NCI-H345 treated with DMSO at 0.1 percent for 48 hours (cell line): ENCODE data around the gene FGD2.
"Not testable (repeated sequence)": the region's sequence is repeated elsewhere in the genome, so short reads cannot be mapped to it uniquely, and the experiment has no call there.

Source experiments
- DNase-seq: peaks from one replicate; lab custom pipeline; 2025; ENCODE audit not compliant: unreplicated experiment; lab: John Stamatoyannopoulos, UW

The FGD2 gene

GRCh38 chr6:37057128-37057471 is 51.6 kb downstream of the FGD2 start:
- no peak for DNase-seq

GRCh38 chr6:37057678-37058077 is 52.2 kb downstream of the FGD2 start:
- no peak for DNase-seq

DNA sequence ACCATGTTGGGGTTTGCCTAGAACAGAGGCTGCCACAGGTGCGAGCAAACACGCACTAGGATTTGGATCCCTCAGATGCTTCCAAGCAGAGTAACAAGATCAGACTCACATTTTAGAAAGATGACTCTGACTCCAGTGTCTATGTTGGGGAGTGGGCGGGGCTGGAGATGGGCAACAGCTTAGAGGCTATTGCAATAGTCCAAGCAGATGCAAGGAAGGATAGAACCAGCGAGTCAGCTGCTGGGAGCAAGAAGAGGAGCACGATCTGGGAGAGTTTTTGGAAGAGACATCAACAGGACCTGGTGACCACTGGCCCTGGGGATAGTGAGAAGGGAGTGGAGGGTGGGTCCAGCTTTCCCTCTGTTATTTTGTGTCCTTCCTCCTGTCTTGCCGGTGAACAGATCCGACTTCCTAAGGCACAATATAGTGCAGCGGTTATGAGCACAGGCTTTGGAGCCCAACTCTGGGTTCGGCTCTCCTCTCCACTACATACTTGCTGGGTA is 52.7 kb downstream of the FGD2 start:
- DNase-seq = no peak

GRCh38 chr6:37058984-37059343 is 53.5 kb downstream of the FGD2 start:
- not testable (repeated sequence) for DNase-seq

DNA sequence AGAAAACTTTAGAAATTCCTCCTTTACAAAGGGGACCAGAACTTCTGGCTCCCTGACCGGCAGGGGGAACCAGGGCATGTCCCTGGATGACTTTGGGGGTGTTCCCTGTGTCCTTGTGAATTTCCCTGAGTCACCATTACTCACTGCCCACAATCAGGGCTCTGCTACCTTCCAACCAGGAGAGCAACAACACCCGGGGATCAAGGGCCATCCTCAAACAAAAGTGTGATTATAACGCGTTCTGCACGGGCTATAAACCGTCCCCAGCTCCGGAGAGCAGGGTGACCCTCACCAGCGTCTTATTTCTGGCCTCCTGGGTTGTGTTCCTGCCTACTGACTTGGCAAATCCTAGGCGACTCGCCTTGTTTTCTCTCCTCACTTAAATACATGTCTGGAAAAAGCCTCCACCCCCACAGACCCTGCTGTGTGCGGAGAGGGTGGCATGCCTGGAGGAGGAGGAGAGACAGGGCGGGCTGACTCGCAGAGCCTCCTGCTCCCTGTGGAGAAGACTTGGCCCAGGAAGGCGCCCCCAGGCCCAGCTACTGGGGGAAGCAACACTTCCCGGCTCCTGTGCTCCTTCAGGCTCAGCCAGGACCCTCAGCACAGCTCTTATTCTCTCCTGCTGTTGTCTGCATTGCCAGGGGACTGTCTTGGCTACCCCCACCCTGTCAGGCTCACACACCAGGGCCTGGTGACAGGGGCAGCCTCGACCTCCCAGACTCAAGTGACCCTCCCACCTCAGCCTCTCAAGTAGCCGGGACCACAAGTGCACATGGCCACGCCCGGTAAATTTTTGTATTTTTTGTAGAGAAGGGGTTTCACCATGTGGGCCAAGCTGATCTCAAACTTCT is 54.1 kb downstream of the FGD2 start:
- DNase-seq = no peak

GRCh38 chr6:37060195-37060559 is 54.7 kb downstream of the FGD2 start:
- no peak for DNase-seq

DNA sequence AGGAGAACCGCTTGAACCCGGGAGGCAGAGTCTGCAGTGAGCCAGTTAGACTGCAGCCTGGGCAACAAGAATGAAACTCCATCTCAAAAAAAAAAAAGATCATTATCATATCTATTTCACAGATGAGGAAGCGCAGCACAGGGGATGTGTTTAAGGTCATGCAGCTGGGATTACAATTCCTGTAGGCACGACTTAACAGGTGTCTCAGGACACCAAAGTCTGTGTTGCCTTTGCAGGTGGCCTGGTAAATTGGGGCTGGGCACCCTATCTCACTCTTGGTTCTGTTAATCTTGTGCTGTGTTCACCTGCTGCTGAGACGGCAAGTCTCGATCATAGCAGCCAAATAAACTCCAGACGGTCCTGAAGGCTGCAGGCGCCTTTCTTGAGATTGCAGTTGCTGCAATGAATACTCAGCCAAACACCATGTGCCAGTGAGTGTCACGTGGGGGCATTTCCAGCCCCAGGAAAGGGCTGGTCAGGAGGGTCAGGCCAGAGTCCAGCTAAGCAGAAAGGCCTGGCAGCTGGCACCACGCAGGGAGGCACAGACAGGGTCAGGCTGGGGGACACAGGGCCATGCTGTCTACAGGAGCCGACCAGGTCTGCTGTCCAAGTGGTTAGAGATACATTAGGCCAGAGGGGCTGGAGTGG is 55.8 kb downstream of the FGD2 start:
- no peak for DNase-seq

DNA sequence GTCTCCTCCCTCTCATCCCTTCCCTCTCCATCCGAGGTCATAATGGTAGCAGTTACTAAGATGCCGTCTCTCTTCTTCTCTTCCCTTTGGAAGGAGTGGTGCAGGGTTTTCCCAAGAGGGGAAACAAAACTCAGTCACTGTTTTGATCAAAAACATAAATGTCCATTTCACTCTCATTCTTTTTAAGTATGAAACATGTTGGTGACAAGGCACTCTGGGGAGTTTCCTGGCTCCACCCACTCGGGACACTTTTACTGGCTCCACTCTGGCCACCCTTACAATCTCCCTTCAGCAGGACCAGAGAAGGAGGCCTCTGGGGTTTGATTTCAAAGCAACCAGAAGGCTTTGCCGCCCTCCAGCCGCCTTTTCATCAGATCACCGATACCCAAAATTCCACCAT is 57.0 kb downstream of the FGD2 start:
- DNase-seq = no peak

DNA sequence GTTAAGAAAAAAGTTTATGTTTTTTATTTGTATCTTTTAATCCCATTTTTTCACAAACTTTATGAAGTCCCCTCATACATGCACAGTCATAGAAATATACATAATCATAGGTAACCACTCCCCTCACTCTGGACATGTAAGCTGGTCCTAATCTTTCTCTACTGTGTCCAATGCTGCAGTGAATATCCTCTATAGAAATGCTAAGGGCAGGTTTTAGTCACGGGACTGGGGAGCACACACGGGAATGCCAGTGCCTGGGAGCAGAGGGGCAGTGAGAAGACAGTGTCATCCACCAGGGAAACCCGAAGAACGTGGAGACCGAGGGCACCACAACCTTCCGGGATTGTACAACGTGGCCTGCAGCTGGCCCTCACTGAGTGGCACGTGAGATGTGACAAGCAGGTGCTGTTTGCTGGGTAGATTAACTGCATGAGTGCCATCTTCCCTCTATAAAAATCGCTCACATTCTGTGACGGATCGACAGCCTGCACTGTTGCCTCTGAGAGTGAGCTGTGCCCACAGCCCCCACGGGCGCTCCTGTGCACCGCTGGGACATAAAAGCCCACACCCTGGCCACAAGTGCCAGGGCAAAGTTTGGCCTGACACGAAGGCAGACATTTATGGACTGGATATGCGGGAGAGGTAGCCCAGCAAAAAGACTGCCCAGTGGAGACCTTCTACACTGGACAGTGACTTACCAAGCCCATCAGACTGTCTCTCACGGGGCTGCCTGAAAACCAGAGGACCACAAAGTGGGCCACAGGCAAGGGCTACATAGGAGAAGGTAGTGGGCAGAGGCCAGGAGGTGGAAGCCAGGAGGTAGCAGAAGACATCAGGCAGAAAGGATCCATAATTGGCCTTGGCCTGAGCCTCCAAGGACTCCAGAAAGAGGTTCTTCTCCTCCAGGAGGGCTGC is 63.2 kb downstream of the FGD2 start:
- DNase-seq = no peak

DNA sequence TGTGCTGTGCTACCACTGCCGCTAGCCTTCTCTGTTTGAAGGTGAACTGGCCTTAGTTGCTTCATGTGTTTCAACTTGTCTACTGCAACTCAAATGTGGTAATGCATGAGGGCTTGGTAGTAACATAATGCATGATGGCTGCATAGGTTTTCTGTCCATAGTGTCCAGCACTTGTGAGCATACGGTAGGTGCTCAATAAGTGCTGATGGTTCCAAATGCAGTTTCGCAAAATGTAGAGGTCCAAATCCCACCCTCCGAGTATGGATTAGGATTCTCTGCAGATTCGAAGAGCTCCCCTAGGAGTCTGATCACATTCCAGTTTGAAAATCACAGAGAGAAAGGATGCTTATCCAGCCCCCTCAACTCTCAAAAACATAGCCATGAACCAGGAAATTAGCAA is 64.2 kb downstream of the FGD2 start:
- DNase-seq = no peak

- no peak for DNase-seq
Observed at GRCh38 chr6:37072526-37072925, 67.1 kb downstream of the FGD2 start.

GRCh38 chr6:37074053-37074827 is 68.8 kb downstream of the FGD2 start:
- no peak for DNase-seq

DNA sequence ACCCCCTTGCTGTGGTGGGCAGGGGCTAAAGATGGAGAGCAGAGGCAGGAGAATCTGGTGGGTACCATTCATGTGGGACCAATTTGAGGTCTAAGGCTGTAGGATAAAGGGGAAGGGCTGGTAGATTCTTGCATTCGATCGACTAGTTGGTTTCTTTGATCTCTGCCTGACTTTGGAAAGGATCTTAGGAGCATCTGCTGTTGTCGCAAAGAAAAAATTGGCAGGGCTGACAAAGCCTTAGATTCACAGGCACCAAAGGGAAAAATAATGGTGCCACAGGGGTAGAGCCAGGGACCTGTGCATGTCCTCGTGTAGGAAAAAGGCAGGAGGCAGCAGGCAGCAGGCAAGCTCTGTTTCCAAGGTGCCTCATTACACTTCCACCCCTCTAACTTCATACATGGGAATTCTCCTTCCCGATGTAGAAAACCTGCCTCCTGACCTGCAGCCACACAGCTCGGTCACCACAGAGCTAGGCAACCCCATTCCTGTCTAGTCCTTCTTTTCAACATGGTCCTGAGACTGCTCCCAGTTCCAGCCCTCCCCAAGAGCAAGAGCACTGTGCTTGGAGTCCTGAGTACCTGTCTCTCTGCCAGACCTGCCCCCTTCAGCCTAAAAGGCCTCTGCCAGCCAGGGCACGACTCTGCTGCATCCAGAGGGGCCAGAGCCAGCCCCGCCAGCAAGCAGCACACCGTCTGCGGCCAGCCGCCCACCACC is 71.9 kb downstream of the FGD2 start:
- no peak for DNase-seq

GRCh38 chr6:37077905-37078296 is 72.4 kb downstream of the FGD2 start:
- DNase-seq = no peak
